NCI-H1092 (cell line): ENCODE data around the gene DOHH.

Experiments
- DNase-seq: peaks from one replicate; lab custom pipeline; 2025; lab: John Stamatoyannopoulos, UW

The DOHH gene

GRCh38 chr19:3503036-3503572, 2.6 kb upstream of the DOHH start:
- DNase-seq: no peak

GRCh38 chr19:3501780-3502179, 1.3 kb upstream of the DOHH start:
- DNase-seq: no peak

- no peak for DNase-seq
Observed at GRCh38 chr19:3499738-3500428, 591 bp downstream of the DOHH start.

GRCh38 chr19:3497757-3498520, 2.5 kb downstream of the DOHH start:
- DNase-seq: no peak

- DNase-seq: no peak
Observed at GRCh38 chr19:3496392-3497273, 3.8 kb downstream of the DOHH start.

- no peak for DNase-seq
Observed at GRCh38 chr19:3494559-3494958, 5.9 kb downstream of the DOHH start.

GRCh38 chr19:3494051-3494450, 6.4 kb downstream of the DOHH start:
- DNase-seq: no peak

GRCh38 chr19:3493651-3494050, 6.8 kb downstream of the DOHH start:
- DNase-seq: no peak

GRCh38 chr19:3492919-3493318, 7.6 kb downstream of the DOHH start:
- DNase-seq: no peak

GRCh38 chr19:3492131-3492839, 8.2 kb downstream of the DOHH start:
- no peak for DNase-seq

GRCh38 chr19:3491396-3492119, 8.9 kb downstream of the DOHH start:
- DNase-seq: no peak

- DNase-seq: no peak
Observed at GRCh38 chr19:3483226-3483628, 17.2 kb downstream of the DOHH start, which contains the start of gene SMIM44. SMIM44 (minus strand) TSS chr19:3483441; CDS start chr19:3483403, 38 bp downstream.

GRCh38 chr19:3482507-3483225, 17.8 kb downstream of the DOHH start:
- DNase-seq: no peak

- DNase-seq: no peak
Observed at GRCh38 chr19:3481241-3482090, 19.0 kb downstream of the DOHH start.

- DNase-seq: no peak
Observed at GRCh38 chr19:3480383-3481091, 19.9 kb downstream of the DOHH start, which contains the start of gene SMIM24. SMIM24 (minus strand) TSS chr19:3480525; CDS start chr19:3480463, 62 bp downstream.

GRCh38 chr19:3479834-3480215, 20.6 kb downstream of the DOHH start:
- no peak for DNase-seq

- no peak for DNase-seq
Observed at GRCh38 chr19:3479177-3479833, 21.2 kb downstream of the DOHH start.
